K562 (cell line): ENCODE measurements around the gene KYAT1. TPM values are rescaled to one million over a fixed set of nuclear protein-coding genes. Genes with fewer than 3 reads are reported as not detected.
A peak's percentile ranks its signal among the peaks of the same experiment; 100 is the strongest.

Experiments
- BCL6 ChIP-seq: fragments of 250-450 bp; sonication (Bioruptor Pico); IDR thresholded peaks from 2 replicates; pipeline ENCODE4 v1.4.0; 2020
- DMBX1 ChIP-seq: fragments of 250-450 bp; sonication (Bioruptor Pico); IDR thresholded peaks from 2 replicates; pipeline ENCODE4 v1.8.0; 2022; ENCODE audit warnings: inconsistent platforms, mild to moderate bottlenecking, moderate library complexity, borderline replicate concordance
- ELK3 ChIP-seq: fragments of 450-650 bp; formaldehyde crosslinking; IDR thresholded peaks from 2 replicates; pipeline ENCODE4 v1.4.0; 2020; ENCODE audit warnings: mild to moderate bottlenecking
- ETS1 ChIP-seq: conservative IDR thresholded peaks from 2 replicates; pipeline ENCODE4 v1.6.1; 2011; ENCODE audit warnings: low read depth, mild to moderate bottlenecking, low read length; ENCODE audit not compliant: control insufficient read depth
- ETV5 ChIP-seq: sonication (generic); formaldehyde crosslinking; IDR thresholded peaks from 2 replicates; pipeline ENCODE4 v1.4.0; 2020; ENCODE audit warnings: low read depth, mild to moderate bottlenecking, missing genetic modification reagents
- GABPB2 ChIP-seq: fragments of 250-450 bp; sonication (Bioruptor Pico); conservative IDR thresholded peaks from 2 replicates; pipeline ENCODE4 v1.5.1; 2021; ENCODE audit warnings: mild to moderate bottlenecking
- HDAC1 ChIP-seq, 2 experiments: fragments of 450-650 bp; IDR thresholded peaks; 2 replicates each; pipeline ENCODE4 v1.6.1; 2016 to 2017; ENCODE audit warnings: inconsistent platforms in 1 of 2, mild to moderate bottlenecking in 1 of 2, moderate library complexity in 1 of 2
- ILK ChIP-seq: fragments of 450-650 bp; IDR thresholded peaks from 2 replicates; pipeline ENCODE4 v1.6.1; 2016; ENCODE audit warnings: missing genetic modification characterization, low read depth, mild to moderate bottlenecking, missing compliant biosample characterization, moderate library complexity, borderline replicate concordance
- MAFK ChIP-seq: IDR thresholded peaks from 2 replicates; pipeline ENCODE4 v1.6.1; 2011; ENCODE audit warnings: low read length, improper control_type of control experiment
- PPARD ChIP-seq: fragments of 250-450 bp; sonication (Bioruptor Pico); IDR thresholded peaks from 2 replicates; pipeline ENCODE4 v1.8.0; 2022; ENCODE audit warnings: inconsistent platforms, mild to moderate bottlenecking, moderate library complexity
- RBM15 ChIP-seq: fragments of 200-400 bp; formaldehyde crosslinking; IDR thresholded peaks from 2 replicates; pipeline ENCODE4 v1.6.1; 2018; ENCODE audit warnings: mild to moderate bottlenecking, low read length, moderate library complexity; ENCODE audit not compliant: insufficient read depth
- SAFB ChIP-seq: fragments of 200-400 bp; formaldehyde crosslinking; IDR thresholded peaks from 2 replicates; pipeline ENCODE4 v1.6.1; 2017; ENCODE audit warnings: low read depth, low read length, borderline replicate concordance
- SREBF2 ChIP-seq: sonication (generic); formaldehyde crosslinking; IDR thresholded peaks from 2 replicates; pipeline ENCODE4 v1.4.0; 2020; ENCODE audit warnings: mild to moderate bottlenecking, missing genetic modification reagents
- SRSF7 ChIP-seq: fragments of 200-400 bp; formaldehyde crosslinking; optimal IDR thresholded peaks from 2 replicates; pipeline ENCODE3; 2017; ENCODE audit warnings: mild to moderate bottlenecking, low read depth, low read length
- ZFP1 ChIP-seq: fragments of 450-650 bp; formaldehyde crosslinking; IDR thresholded peaks from 2 replicates; pipeline ENCODE4 v1.4.0; 2020; ENCODE audit warnings: mild to moderate bottlenecking, mixed read lengths
- ZKSCAN8 ChIP-seq: fragments of 200-800 bp; sonication (Bioruptor generic); IDR thresholded peaks from 2 replicates; pipeline ENCODE4 v1.6.1; 2016; ENCODE audit warnings: missing genetic modification characterization, missing compliant biosample characterization
- ZNF121 ChIP-seq: sonication (generic); formaldehyde crosslinking; conservative IDR thresholded peaks from 2 replicates; pipeline ENCODE4 v1.8.0; 2022; ENCODE audit warnings: missing genetic modification reagents
- ZNF134 ChIP-seq: fragments of 250-450 bp; sonication (Bioruptor Pico); conservative IDR thresholded peaks from 2 replicates; pipeline ENCODE4 v1.4.0; 2020
- ZNF23 ChIP-seq: fragments of 250-450 bp; sonication (Bioruptor Pico); IDR thresholded peaks from 2 replicates; pipeline ENCODE4 v1.4.0; 2020; ENCODE audit warnings: mild to moderate bottlenecking
- ZNF589 ChIP-seq: fragments of 200-800 bp; sonication (Bioruptor generic); IDR thresholded peaks from 2 replicates; pipeline ENCODE4 v1.6.1; 2016; ENCODE audit warnings: low read depth, missing genetic modification characterization, missing compliant biosample characterization
- ZZZ3 ChIP-seq: fragments of 450-650 bp; IDR thresholded peaks from 2 replicates; pipeline ENCODE4 v1.6.1; 2016; ENCODE audit warnings: antibody characterized with exemption, mild to moderate bottlenecking, moderate library complexity
- polyA plus RNA-seq, 8 experiments: library from polyadenylated mRNA; depleted of rRNA in 4 of 8; stranded (reverse) in 5 of 8; unstranded in 3 of 8; fragments of >200 nt; fragmentation: Nextera tagmentation in 2 of 8; fragmentation: Illumina TruSeq in 1 of 8; extraction: Ambion mirVana in 2 of 8; extraction: Trizol in 1 of 8; gene quantifications; 2 replicates each; pipeline versions ENCODE4 v1.2.1 to v1.2.3, GENCODE V29; 2011 to 2014; ENCODE audit warnings: inconsistent platforms in 1 of 8, missing spikeins in 1 of 8
- total RNA-seq, 7 experiments: library from RNA; depleted of rRNA in 6 of 7; stranded (reverse); fragments of >200 nt in 6 of 7; fragmentation: Illumina TruSeq in 2 of 7; extraction: Trizol in 2 of 7; gene quantifications; 2 replicates each; pipeline versions ENCODE4 v1.2.1 to v1.2.3, GENCODE V29; 2011 to 2021; ENCODE audit warnings: low replicate concordance in 1 of 7
- TF ChIP-seq, protein P1 (sequence below): sonication (generic); formaldehyde crosslinking; IDR thresholded peaks from 2 replicates; pipeline ENCODE4 v1.8.1; 2023; ENCODE audit warnings: mild to moderate bottlenecking, missing genetic modification reagents
- TF ChIP-seq, protein P2 (sequence below): fragments of 450-650 bp; formaldehyde crosslinking; IDR thresholded peaks from 2 replicates; pipeline ENCODE4 v1.4.0; 2022; ENCODE audit warnings: mild to moderate bottlenecking, moderate library complexity
- TF ChIP-seq, protein P3 (sequence below), 2 experiments: fragments of 450-650 bp in 1 of 2; sonication (generic) in 1 of 2; formaldehyde crosslinking; conservative IDR thresholded peaks; 2 replicates each; pipeline versions ENCODE4 v1.4.0 to v1.8.1; 2020 to 2022; ENCODE audit warnings: mild to moderate bottlenecking in 1 of 2, missing genetic modification reagents in 1 of 2

The KYAT1 gene
- total and polyA plus RNA-seq, 9 of the 15 experiments (the other 6 are each of a cell fraction or from before 2014, with no cell fraction given), result 6.4 to 16.8 (median 11.1) TPM

DNA sequence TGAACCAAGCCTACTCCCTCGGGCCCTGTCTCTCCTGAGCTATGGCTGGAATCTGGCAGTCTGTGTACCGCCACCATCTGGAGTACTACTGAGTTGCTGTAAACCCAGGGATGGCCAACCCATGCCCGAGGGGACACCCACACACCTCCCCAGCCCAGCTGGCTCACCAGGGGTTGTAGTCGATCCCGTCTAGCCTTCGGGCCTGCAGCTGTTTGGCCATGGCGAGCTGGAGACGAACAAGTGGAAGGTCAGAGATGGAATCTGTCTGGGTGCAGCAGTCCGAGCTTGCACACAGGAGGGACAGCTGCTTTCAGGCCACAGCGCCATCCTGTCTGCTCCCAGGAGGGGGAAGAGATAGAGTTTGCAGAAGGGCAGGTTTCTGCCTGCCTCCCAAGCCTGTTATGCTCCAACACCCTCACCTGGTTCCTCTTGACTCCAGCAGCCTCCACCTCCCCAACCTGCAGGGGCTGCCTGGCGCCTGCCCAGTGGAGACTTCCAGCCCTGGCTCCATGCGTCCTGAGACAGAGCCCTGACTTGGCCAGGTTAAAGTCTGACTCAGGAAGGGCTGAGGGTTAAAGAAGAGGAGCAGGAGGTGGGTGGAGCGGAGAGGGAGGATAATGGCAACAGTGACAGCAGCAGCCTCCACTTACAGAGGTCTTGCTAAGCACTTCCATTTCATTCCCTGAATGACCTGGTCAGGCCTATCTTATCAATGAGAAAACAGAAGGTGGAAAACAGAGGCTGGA is 36.4 kb downstream of the KYAT1 start (continued):
- TF ChIP-seq ETS1 (no peak), GABPB2 (no peak), ZNF23 (CRISPR knock-in tag) (no peak), RBM15 (no peak), SRSF7 (no peak), BCL6 (CRISPR knock-in tag) (no peak), ZNF121 (CRISPR knock-in tag) (no peak), ILK (tag) (no peak), PPARD (CRISPR knock-in tag) (no peak), ZZZ3 (no peak), ZKSCAN8 (CRISPR knock-in tag) (no peak), MAFK (no peak), HDAC1 (IDR thresholded peaks at IDR 0.05) (peak; percentile 23 to 87; a peak in 2 of 4 replicates), DMBX1 (CRISPR knock-in tag) (peak; percentile 71; the same call in 1 of the 2 replicates), ZNF134 (CRISPR knock-in tag) (no peak), ETV5 (CRISPR knock-in tag) (peak; percentile 66), SAFB (no peak), ELK3 (CRISPR knock-in tag) (no peak), ZFP1 (CRISPR knock-in tag) (no peak), SREBF2 (CRISPR knock-in tag) (no peak), ZNF589 (0 out of 2 replicates have a peak, but pooled peaks have one; percentile 28)
- TF ChIP-seq, protein P1, sequence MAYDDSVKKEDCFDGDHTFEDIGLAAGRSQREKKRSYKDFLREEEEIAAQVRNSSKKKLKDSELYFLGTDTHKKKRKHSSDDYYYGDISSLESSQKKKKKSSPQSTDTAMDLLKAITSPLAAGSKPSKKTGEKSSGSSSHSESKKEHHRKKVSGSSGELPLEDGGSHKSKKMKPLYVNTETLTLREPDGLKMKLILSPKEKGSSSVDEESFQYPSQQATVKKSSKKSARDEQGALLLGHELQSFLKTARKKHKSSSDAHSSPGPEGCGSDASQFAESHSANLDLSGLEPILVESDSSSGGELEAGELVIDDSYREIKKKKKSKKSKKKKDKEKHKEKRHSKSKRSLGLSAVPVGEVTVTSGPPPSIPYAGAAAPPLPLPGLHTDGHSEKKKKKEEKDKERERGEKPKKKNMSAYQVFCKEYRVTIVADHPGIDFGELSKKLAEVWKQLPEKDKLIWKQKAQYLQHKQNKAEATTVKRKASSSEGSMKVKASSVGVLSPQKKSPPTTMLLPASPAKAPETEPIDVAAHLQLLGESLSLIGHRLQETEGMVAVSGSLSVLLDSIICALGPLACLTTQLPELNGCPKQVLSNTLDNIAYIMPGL (CRISPR knock-in tag), result no peak
- TF ChIP-seq, protein P2, sequence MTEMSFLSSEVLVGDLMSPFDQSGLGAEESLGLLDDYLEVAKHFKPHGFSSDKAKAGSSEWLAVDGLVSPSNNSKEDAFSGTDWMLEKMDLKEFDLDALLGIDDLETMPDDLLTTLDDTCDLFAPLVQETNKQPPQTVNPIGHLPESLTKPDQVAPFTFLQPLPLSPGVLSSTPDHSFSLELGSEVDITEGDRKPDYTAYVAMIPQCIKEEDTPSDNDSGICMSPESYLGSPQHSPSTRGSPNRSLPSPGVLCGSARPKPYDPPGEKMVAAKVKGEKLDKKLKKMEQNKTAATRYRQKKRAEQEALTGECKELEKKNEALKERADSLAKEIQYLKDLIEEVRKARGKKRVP (CRISPR knock-in tag), result no peak
- TF ChIP-seq, protein P3, sequence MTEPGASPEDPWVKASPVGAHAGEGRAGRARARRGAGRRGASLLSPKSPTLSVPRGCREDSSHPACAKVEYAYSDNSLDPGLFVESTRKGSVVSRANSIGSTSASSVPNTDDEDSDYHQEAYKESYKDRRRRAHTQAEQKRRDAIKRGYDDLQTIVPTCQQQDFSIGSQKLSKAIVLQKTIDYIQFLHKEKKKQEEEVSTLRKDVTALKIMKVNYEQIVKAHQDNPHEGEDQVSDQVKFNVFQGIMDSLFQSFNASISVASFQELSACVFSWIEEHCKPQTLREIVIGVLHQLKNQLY (CRISPR knock-in tag; conservative IDR thresholded peaks at IDR 0.05), result no peak
